Type B pancreatic cell (in vitro differentiated cells): Measurements from ENCODE around the gene KDM4B. TPM values are rescaled to one million over a fixed set of nuclear protein-coding genes. Genes with fewer than 3 reads are reported as not detected.
"Not testable (repeated sequence)": the region's sequence is repeated elsewhere in the genome, so short reads cannot be mapped to it uniquely, and the experiment has no call there.

Source experiments
- DNase-seq: peaks from one replicate; pipeline ENCODE4 v3.0.0; 2021; ENCODE audit warnings: mixed read lengths; ENCODE audit not compliant: unreplicated experiment; ENCODE audit errors: extremely low spot score
- H3K27ac Mint-ChIP-seq: 2 replicates; pipeline ENCODE4 v1.8.0; 2021; ENCODE audit warnings: mild to moderate bottlenecking, mixed read lengths
- H3K27me3 Mint-ChIP-seq: 2 replicates; pipeline ENCODE4 v1.8.0; 2021; ENCODE audit warnings: mixed read lengths
- H3K36me3 Mint-ChIP-seq: 2 replicates; pipeline ENCODE4 v1.8.0; 2021; ENCODE audit warnings: mixed read lengths
- H3K4me1 Mint-ChIP-seq: one replicate; pipeline ENCODE4 v1.8.0; 2021; ENCODE audit warnings: mixed read lengths; ENCODE audit not compliant: unreplicated experiment
- H3K4me3 Mint-ChIP-seq: 2 replicates; pipeline ENCODE4 v1.8.0; 2021; ENCODE audit warnings: mild to moderate bottlenecking, mixed read lengths
- H3K9me3 Mint-ChIP-seq: 2 replicates; pipeline ENCODE4 v1.8.0; 2021; ENCODE audit warnings: mixed read lengths
- total RNA-seq: library from RNA; stranded (reverse); gene quantifications from 2 replicates; pipeline ENCODE4 v1.2.1, GENCODE V29; 2021; ENCODE audit warnings: low replicate concordance
- TF ChIP-seq, protein P1 (sequence below): fragments of 200-600 bp; sonication (generic); conservative IDR thresholded peaks from 2 replicates; pipeline ENCODE4 v1.5.0; 2021; ENCODE audit warnings: antibody characterized with exemption, mild to moderate bottlenecking

KDM4B gene
- total RNA-seq, 1 donor from 2014 or later: 48.8 TPM

DNA sequence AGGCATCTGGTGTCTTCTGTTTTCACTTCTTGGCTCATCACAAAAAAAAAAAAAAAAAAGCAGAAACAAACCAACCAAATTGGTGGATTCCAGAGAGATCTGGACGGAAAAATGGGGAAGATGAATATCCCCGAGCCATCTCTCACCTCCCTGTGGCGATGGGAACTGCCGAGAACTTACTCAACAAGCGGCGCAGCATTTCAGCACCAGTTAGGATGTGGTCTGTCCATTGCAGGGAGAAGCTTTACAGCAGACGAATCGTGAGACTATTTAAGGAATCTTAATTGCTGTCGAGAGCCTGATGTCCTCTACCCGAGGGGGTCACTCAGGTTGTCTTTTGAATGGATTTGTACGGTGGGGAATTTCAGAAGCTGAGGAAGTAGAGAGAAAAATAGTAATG is 17.3 kb upstream of the KDM4B start:
- Mint-ChIP-seq H3K36me3 (peaks cover 3% of the 10 kb centered on the region), H3K27ac (peak overlapping the region; percentile 77)

DNA sequence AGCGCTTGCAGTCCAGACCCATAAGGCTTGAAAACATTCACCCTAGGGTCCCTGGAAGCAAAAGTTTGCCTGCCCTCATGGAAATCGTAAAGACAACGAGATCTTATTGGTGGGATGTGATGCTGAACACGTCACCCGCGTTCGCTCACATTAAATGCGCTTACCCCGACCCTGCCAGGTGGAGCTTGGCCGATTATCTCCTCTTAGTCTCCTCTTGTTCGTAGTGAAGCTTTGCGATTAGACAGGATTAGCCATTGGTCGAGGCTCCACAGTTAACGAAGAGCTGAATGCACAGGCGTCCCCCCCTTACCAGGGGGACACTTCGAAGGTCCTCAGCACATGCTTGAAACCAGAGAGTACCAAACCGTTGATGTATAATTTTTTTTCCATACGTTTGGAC is 16.0 kb upstream of the KDM4B start:
- no peak for DNase-seq
- Mint-ChIP-seq H3K27me3 (no peaks in the 10 kb centered on the region), H3K36me3 (no peaks in the 10 kb centered on the region), H3K9me3 (no peaks in the 10 kb centered on the region), H3K4me3 (no peak overlapping the region), H3K4me1 (no peaks in the 10 kb centered on the region), H3K27ac (no peak overlapping the region)
- TF ChIP-seq, protein P1, sequence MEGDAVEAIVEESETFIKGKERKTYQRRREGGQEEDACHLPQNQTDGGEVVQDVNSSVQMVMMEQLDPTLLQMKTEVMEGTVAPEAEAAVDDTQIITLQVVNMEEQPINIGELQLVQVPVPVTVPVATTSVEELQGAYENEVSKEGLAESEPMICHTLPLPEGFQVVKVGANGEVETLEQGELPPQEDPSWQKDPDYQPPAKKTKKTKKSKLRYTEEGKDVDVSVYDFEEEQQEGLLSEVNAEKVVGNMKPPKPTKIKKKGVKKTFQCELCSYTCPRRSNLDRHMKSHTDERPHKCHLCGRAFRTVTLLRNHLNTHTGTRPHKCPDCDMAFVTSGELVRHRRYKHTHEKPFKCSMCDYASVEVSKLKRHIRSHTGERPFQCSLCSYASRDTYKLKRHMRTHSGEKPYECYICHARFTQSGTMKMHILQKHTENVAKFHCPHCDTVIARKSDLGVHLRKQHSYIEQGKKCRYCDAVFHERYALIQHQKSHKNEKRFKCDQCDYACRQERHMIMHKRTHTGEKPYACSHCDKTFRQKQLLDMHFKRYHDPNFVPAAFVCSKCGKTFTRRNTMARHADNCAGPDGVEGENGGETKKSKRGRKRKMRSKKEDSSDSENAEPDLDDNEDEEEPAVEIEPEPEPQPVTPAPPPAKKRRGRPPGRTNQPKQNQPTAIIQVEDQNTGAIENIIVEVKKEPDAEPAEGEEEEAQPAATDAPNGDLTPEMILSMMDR: no peak

More for the DNA sequence above, 17.3 kb upstream of the KDM4B start:
- no peaks in the 10 kb centered on the region for H3K27me3 Mint-ChIP-seq
- peak overlapping the region; percentile 32 for H3K4me3 Mint-ChIP-seq
- H3K9me3 Mint-ChIP-seq: no peaks in the 10 kb centered on the region
- H3K4me1 Mint-ChIP-seq: no peaks in the 10 kb centered on the region
- no peak for DNase-seq
- TF ChIP-seq, protein P1: no peak

DNA sequence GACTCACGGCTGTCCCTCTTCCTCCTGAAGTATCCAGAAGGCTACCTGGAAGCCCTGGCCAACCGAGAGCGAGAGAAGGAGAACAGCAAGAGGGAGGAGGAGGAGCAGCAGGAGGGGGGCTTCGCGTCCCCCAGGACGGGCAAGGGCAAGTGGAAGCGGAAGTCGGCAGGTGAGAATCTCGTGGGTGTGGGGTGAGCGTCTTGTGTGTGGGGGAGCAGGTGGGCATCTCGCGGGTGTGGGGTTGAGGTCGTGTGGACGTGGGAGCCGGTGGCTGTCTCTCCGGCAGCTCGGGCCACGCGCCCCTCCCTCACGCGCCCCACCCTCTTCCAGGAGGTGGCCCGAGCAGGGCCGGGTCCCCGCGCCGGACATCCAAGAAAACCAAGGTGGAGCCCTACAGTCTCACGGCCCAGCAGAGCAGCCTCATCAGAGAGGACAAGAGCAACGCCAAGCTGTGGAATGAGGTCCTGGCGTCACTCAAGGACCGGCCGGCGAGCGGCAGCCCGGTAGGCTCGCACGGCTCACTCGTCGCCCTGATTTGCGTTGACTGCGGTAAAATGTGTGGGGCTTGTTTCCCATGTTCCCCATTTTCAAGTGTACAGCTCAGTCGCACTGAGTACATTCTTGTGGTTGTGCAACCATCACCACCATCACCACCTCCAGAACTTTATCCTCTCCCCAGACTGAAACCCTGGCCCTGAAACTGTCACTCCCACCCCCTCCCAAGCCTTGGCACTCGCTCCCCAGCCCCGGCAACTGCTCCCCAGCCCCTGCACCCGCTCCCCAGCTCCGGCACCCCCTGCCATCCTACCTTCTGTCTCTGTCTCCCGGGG is 14.4 kb upstream of the KDM4B start:
- not testable (repeated sequence) for DNase-seq, H3K4me3 Mint-ChIP-seq, H3K27ac Mint-ChIP-seq, H3K4me1 Mint-ChIP-seq, H3K9me3 Mint-ChIP-seq, H3K27me3 Mint-ChIP-seq, H3K36me3 Mint-ChIP-seq

DNA sequence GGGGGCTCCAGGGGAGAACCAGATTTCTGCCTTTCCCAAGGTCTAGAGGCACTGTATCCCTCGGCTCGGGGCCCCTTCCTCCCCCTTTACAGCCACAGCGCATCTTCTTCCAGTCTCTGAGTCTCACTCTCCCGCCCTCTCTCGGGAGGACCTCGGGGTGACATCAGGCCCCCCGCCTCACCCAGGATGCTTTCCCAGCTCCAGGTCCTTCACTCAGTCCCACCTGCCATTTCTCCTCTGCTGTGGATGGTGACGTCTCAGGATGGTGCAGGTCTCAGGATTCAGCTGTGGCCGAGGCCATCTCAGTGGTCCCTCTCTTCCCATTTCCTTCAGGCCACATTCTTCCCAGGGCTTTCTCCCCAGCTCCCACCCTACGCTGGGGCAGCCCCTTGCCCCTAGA is 13.6 kb upstream of the KDM4B start:
- Mint-ChIP-seq H3K27ac (no peak overlapping the region), H3K9me3 (no peaks in the 10 kb centered on the region), H3K4me3 (no peak overlapping the region), H3K27me3 (no peaks in the 10 kb centered on the region), H3K36me3 (no peaks in the 10 kb centered on the region), H3K4me1 (no peaks in the 10 kb centered on the region)
- TF ChIP-seq, protein P1: no peak
- DNase-seq: no peak

DNA sequence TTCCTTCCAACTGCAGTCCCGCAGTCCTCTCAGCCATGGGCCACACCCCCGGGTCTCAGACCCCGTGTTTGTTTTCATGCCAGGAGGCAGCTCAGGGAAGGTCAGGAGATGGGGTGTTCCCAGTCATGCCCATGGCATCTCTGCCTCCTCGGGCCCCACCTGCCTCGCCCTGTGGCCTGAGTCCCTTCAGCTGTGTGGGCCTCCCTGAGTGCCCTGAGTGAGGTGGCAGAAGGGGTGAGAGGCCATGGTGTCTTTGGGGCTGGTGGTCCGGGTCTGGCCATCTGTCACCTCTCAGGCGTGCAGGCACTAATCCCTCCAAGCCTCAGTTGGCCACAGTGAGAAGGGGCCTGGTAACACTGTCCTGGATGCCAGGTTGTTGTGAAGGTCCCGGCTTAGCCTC is 10.9 kb upstream of the KDM4B start:
- no peaks in the 10 kb centered on the region for H3K27me3 Mint-ChIP-seq
- H3K36me3 Mint-ChIP-seq: peaks cover 3% of the 10 kb centered on the region
- H3K27ac Mint-ChIP-seq: no peak overlapping the region
- H3K4me1 Mint-ChIP-seq: no peaks in the 10 kb centered on the region
- H3K4me3 Mint-ChIP-seq: no peak overlapping the region
- TF ChIP-seq, protein P1: no peak
- no peaks in the 10 kb centered on the region for H3K9me3 Mint-ChIP-seq
- DNase-seq: no peak

DNA sequence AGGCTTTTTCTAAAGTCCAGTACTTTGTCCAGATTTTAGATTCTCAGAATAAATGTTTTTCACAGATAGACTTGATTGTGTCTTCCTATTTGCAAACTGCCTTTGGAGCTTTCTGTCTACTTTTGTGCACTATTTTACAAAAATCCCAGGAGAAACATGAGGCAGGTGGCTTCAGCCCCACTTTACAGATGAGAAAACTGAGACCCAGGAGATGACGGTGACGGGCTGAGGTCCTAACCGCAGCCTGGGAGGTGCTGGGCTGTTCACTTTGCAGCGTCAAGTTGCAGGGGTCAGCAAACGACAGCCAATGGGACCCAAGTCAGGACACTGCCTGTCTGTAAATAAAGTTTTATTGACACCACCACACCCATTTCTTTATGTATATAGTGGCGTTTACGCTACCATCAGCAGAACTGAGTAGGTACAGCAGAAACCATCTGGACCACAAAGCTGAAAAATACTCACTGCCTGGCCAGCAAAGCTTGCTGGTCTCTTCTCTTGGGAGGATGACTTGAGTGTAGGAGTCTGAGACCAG is 6.8 kb upstream of the KDM4B start:
- no peaks in the 10 kb centered on the region for H3K4me1 Mint-ChIP-seq
- H3K27me3 Mint-ChIP-seq: no peaks in the 10 kb centered on the region
- no peaks in the 10 kb centered on the region for H3K9me3 Mint-ChIP-seq
- peaks cover 7% of the 10 kb centered on the region for H3K36me3 Mint-ChIP-seq
- no peak overlapping the region for H3K27ac Mint-ChIP-seq
- DNase-seq: no peak
- H3K4me3 Mint-ChIP-seq: no peak overlapping the region
- TF ChIP-seq, protein P1: no peak
